Activated T-helper 17 cell treated with anti-CD3 and anti-CD28 coated beads, Interleukin-2, amount 50 U/mL, for 72 hours (primary cell): ENCODE results near the gene CLEC3A. TPM values are rescaled to one million over a fixed set of nuclear protein-coding genes. Genes with fewer than 3 reads are reported as not detected.
"Not testable (repeated sequence)": the region's sequence is repeated elsewhere in the genome, so short reads cannot be mapped to it uniquely, and the experiment has no call there.

Experiments used
- ATAC-seq: fragments of 150-1000 bp; cut with Tn5 transposase; replicated peaks from 2 replicates; pipeline ENCODE4 v1.10.0; 2021; ENCODE audit warnings: mild to moderate bottlenecking, moderate library complexity
- H3K27ac Mint-ChIP-seq: one replicate; pipeline ENCODE4 v1.8.0; 2022; ENCODE audit warnings: mixed read lengths
- H3K27me3 Mint-ChIP-seq: one replicate; pipeline ENCODE4 v1.8.0; 2022; ENCODE audit warnings: mixed read lengths
- H3K36me3 Mint-ChIP-seq: one replicate; pipeline ENCODE4 v1.8.0; 2022; ENCODE audit warnings: low read depth, mild to moderate bottlenecking, mixed read lengths
- H3K4me1 Mint-ChIP-seq: one replicate; pipeline ENCODE4 v1.8.0; 2022; ENCODE audit warnings: mixed read lengths
- H3K4me3 Mint-ChIP-seq: one replicate; pipeline ENCODE4 v1.8.0; 2022; ENCODE audit warnings: mild to moderate bottlenecking, mixed read lengths
- H3K9me3 Mint-ChIP-seq: one replicate; pipeline ENCODE4 v1.8.0; 2022; ENCODE audit warnings: mixed read lengths
- total RNA-seq, 2 donors: library from RNA; stranded (reverse); gene quantifications; one replicate each; pipeline ENCODE4 v1.2.3, GENCODE V29; 2022

CLEC3A gene
- total RNA-seq, 2 donors from 2014 or later: not detected

GRCh38 chr16:78057803-78058564 lies 35.6 kb downstream of the CLEC3A start:
- Mint-ChIP-seq H3K27me3 (peaks cover 9% of the 10 kb centered on the region), H3K4me1 (no peaks in the 10 kb centered on the region), H3K36me3 (no peaks in the 10 kb centered on the region), H3K9me3 (no peaks in the 10 kb centered on the region), H3K27ac (no peak overlapping the region), H3K4me3 (no peak overlapping the region)
- no peak for ATAC-seq

- not testable (repeated sequence) for H3K4me3 Mint-ChIP-seq, ATAC-seq, H3K27me3 Mint-ChIP-seq, H3K36me3 Mint-ChIP-seq, H3K9me3 Mint-ChIP-seq, H3K4me1 Mint-ChIP-seq, H3K27ac Mint-ChIP-seq
Observed at GRCh38 chr16:78059806-78060205, 37.5 kb downstream of the CLEC3A start.

DNA sequence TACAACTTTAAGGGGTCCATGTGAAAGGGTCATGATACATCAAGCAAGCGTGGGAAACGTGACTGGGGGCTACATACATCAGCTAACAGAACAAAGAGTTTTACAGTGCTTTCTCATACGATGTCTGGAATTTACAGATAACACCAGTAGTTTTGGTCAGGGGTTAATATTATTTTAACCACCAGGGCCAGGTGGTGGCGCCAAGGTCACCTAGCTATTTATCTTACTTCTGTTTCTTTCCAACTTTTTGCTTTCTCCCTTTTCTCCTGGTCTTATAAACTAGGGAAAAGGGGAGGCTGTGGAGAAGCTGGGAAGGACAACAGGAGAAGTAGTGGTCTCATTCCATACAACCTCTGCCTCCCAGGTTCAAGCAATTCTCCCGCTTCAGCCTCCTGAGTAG lies 37.9 kb downstream of the CLEC3A start:
- Mint-ChIP-seq H3K36me3 (no peaks in the 10 kb centered on the region), H3K27me3 (peaks cover 9% of the 10 kb centered on the region), H3K4me1 (no peaks in the 10 kb centered on the region), H3K27ac (no peak overlapping the region), H3K9me3 (no peaks in the 10 kb centered on the region), H3K4me3 (no peak overlapping the region)
- ATAC-seq: no peak

DNA sequence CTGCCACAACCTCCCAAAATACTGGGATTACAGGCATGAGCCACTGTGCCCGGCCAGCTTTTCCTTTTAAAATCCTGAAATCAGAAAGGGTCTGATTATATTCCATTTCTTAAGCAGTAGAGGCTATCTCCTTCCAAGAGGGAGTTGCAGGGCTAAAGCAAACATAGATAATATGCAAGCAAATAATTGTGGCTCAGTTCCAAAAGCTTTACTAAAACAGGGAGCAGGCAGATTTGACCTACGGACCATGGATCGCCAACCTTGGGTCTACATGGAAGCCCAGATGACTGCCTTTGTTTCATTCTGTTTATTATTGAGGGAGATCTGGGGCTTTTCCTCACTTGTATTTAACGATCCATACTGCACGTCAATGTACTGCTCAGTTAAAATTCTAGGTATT lies 38.5 kb downstream of the CLEC3A start:
- Mint-ChIP-seq H3K36me3 (no peaks in the 10 kb centered on the region), H3K4me1 (no peaks in the 10 kb centered on the region), H3K27me3 (peaks cover 11% of the 10 kb centered on the region), H3K9me3 (no peaks in the 10 kb centered on the region), H3K27ac (no peak overlapping the region), H3K4me3 (no peak overlapping the region)
- ATAC-seq: no peak

DNA sequence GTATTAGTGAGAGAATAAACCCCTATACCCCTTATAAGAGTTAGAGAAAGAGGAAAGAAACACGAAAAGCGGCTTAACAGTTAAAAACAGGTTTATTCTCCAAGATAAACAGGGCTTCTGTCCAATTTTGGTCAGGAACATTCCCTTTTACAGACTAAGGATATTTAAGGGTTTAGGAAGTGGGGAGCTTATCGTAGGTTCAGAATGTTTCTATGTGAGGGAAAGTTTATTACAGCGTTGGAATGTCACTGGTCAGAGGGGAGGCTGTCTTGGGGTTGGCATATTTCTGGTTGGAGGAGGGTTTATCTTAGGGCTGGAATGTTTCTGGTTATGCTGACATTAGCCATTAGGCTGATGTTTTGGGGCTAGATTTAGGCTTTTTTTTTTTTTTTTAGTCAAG lies 43.0 kb downstream of the CLEC3A start:
- Mint-ChIP-seq H3K27ac (no peak overlapping the region), H3K27me3 (peaks cover 27% of the 10 kb centered on the region), H3K36me3 (no peaks in the 10 kb centered on the region)

DNA sequence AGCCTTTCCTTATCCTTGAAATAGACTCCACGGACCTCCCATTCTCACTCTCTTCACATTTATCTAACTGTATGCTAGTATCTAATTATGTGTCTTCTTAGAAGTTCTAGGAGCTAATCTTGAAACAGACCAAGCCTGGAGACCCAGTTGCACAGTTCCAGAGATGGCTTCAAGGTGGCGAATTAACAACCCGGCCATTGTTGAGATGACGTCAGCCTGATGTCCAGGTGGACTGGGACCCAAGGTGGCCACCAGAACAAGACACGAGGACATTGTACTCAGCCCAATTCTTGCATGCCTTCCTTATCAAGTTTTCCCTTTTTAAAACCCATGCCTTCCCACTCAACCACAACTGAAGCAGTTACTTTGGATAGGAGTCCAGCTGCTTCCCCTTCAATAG lies 47.6 kb downstream of the CLEC3A start:
- no peak for ATAC-seq
- H3K4me1 Mint-ChIP-seq: no peaks in the 10 kb centered on the region
- H3K9me3 Mint-ChIP-seq: no peaks in the 10 kb centered on the region
- no peak overlapping the region for H3K27ac Mint-ChIP-seq
- H3K4me3 Mint-ChIP-seq: no peak overlapping the region
- H3K27me3 Mint-ChIP-seq: peaks cover 35% of the 10 kb centered on the region
- H3K36me3 Mint-ChIP-seq: no peaks in the 10 kb centered on the region

More for the DNA sequence above, 43.0 kb downstream of the CLEC3A start:
- ATAC-seq: no peak
- Mint-ChIP-seq H3K9me3 (no peaks in the 10 kb centered on the region), H3K4me3 (no peak overlapping the region), H3K4me1 (no peaks in the 10 kb centered on the region)

GRCh38 chr16:78072275-78072674 lies 49.9 kb downstream of the CLEC3A start:
- Mint-ChIP-seq H3K4me3 (no peak overlapping the region), H3K27me3 (peaks cover 20% of the 10 kb centered on the region), H3K4me1 (no peaks in the 10 kb centered on the region), H3K27ac (no peak overlapping the region), H3K36me3 (no peaks in the 10 kb centered on the region), H3K9me3 (no peaks in the 10 kb centered on the region)
- ATAC-seq: no peak

GRCh38 chr16:78075800-78076199 lies 53.5 kb downstream of the CLEC3A start:
- no peaks in the 10 kb centered on the region for H3K36me3 Mint-ChIP-seq
- no peak overlapping the region for H3K4me3 Mint-ChIP-seq
- H3K27ac Mint-ChIP-seq: no peak overlapping the region
- no peaks in the 10 kb centered on the region for H3K9me3 Mint-ChIP-seq
- no peak for ATAC-seq
- peaks cover 9% of the 10 kb centered on the region for H3K27me3 Mint-ChIP-seq
- no peaks in the 10 kb centered on the region for H3K4me1 Mint-ChIP-seq

DNA sequence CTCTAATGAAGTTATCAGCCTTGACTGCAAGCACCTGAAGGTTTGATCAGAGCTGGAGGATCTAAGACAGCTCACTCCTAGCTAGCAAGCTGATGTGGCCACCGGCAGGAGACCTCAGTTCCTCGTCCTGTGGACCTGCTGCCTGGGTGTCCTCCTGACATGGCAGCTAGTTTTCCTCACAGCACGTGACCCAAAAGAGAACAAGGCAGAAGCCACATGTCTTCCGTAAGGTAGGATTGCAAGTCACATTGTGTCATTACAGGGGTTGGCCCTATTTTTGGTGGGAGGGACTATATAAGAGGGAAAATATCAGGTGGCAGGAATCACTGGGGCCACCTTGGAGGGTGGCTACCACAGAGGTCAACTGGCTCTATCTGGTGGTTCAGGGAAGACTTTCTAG lies 59.0 kb downstream of the CLEC3A start:
- Mint-ChIP-seq H3K4me3 (no peak overlapping the region), H3K27me3 (peaks cover 13% of the 10 kb centered on the region), H3K9me3 (no peaks in the 10 kb centered on the region), H3K36me3 (no peaks in the 10 kb centered on the region), H3K4me1 (no peaks in the 10 kb centered on the region), H3K27ac (no peak overlapping the region)
- no peak for ATAC-seq

Other genes with a start within 250 kb of the CLEC3A start
- not detected for gene VAT1L, start 234.0 kb upstream of the CLEC3A start, total RNA-seq
- gene WWOX, start 77.1 kb downstream of the CLEC3A start, total RNA-seq: 10 to 100 TPM in 1 of 2 donors, 1 to 10 TPM in 1; 9.4 to 16.5 TPM